GM19455 (cell line): Measurements from ENCODE around the gene ABI3.
"Not testable (repeated sequence)": the region's sequence is repeated elsewhere in the genome, so short reads cannot be mapped to it uniquely, and the experiment has no call there.

Experiments used
- ATAC-seq: cut with Tn5 transposase; IDR thresholded peaks from one replicate; pipeline ENCODE4 v1.9.1; 2021; ENCODE audit not compliant: unreplicated experiment

ABI3 gene, protein sequence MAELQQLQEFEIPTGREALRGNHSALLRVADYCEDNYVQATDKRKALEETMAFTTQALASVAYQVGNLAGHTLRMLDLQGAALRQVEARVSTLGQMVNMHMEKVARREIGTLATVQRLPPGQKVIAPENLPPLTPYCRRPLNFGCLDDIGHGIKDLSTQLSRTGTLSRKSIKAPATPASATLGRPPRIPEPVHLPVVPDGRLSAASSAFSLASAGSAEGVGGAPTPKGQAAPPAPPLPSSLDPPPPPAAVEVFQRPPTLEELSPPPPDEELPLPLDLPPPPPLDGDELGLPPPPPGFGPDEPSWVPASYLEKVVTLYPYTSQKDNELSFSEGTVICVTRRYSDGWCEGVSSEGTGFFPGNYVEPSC

DNA sequence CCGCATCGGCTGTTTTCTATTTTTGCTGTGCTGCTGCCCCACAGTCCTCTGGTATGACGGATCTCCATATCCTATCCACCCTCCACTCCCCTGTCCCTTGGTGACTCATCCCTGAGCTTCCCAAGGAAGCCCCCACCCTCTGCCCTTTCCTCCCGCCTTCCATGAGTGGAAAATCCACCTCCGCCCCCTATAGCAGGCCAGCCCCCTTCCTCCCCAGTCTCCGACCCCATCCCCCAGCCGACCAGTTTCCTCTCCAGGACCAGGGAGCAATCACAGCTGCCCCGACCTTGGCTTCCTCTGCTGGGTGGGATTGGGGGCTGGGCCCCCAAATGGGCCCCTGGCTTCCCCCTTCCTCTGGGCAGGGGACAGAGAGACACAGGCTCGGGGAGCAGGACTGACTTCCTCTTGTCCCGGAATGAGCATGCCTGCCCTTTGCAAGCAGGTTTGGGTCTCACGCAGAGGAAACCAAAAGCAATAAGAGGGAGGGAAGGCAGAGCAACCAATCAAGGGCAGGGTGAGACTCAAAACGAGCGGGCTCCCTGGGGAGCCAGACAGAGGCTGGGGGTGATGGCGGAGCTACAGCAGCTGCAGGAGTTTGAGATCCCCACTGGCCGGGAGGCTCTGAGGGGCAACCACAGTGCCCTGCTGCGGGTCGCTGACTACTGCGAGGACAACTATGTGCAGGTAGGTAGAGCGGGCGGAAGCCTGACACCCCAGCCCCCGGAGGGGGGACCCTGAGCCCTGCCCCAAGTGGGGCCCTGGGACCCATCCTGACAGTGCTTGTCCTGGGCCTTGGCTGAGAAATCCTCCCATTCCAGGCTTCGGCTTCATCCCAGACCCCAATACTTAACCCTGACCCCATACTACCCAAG lies at the start of gene ABI3, which contains the start of gene GNGT2:
Gene ABI3 (plus strand): TSS at position 550 of the 872 bp plus-strand sequence. CDS start 18 bp downstream, at position 568.
Gene GNGT2 (minus strand): TSS at position 417 of the 872 bp plus-strand sequence. CDS start 3,152 bp downstream, outside the sequence.
- ATAC-seq: peak; percentile 68

DNA sequence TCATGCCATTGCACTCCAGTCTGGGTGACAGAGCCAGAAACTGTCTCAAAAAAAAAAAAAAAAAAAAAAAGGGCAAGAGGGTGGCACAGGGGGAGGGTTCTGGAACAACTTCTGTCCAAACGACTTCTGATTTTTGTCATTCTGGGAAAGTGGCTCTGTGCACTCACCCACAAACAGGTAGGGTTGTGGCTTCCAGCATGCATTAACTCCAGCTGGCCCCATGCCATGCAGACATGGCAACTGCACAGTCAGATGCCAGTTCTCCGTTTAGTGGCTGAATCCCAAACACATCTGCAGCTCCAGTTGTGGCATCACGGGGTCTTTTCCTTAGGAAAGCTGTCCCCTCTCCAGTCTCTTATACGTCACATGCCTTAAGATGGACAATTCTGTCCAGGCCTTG lies 47.6 kb upstream of the ABI3 start:
- ATAC-seq: no peak

DNA sequence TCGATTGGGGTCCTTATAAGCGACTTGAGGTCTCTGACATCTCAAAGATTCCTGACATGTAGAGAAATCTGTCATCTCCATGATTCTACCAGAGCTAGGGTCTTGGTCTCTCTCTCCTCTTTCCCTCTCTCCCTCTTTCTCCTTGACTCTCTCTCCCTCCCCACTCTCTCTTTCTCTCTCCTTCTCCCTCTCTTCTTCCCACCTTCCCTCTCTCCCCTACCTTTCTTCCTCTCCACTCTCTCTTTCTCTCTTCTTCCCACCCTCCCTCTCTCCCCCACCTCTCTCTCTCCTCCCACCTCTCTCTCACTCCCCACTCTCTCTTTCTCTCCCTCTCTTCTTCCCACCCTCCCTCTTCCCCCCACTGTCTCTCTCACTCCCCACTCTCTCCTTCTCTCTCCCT lies 45.4 kb upstream of the ABI3 start:
- ATAC-seq: no peak

DNA sequence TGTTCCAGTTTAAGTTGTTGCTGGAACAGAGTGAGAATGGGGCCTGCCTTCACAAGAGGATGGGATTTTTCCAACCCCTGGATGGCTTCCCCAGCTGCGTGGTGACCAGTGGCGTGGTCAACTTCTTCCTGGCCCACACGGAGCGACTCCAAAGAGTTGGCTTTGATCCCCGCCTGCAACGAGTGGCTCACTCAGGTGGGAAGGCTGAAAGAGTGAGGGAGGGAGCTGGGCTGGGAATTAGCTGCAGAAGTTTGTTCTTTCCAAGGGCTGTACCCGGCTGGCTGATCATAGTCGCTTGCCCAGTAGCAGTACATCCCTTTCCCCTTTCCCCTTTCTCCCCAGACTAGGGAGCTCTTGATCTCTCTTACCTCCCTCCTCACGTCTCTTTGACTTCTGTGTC lies 41.8 kb upstream of the ABI3 start:
- no peak for ATAC-seq

DNA sequence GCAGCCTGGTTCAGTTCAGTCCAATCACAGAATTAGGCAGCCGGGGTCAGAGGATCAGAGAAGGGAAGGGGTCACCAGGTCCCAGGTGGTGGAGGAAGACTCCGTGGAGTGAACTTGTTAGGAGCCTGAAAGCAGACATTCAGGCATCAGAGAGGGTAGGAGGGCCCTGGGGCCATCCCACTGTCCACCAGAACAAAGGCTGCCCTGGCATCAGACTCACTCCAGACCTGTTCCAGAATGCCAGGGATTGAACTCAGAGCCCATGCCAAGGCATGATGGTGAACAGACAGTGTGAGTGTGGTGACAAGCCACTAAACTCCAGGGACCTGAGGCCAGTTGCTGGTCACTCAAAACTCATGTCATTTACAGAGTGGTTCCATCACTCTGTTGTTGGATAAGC lies 40.3 kb upstream of the ABI3 start:
- ATAC-seq: no peak

DNA sequence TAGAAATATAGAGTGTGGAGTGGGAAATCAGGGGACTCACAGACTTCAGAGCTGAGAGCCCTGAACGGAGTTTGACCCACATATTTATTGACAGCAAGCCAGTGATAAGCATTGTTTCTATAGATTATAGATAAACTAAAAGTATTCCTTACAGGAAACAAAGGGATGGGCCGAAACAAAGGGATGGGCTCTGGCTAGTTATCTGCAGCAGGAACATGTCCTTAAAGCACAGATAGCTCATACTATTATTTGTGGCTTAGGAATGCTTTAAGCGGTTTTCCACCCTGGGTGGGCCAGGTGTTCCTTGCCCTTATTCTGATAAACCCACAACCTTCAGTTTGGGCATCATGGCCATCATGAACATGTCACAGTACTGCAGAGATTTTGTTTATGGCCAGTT lies 39.8 kb upstream of the ABI3 start:
- ATAC-seq: not testable (repeated sequence)

DNA sequence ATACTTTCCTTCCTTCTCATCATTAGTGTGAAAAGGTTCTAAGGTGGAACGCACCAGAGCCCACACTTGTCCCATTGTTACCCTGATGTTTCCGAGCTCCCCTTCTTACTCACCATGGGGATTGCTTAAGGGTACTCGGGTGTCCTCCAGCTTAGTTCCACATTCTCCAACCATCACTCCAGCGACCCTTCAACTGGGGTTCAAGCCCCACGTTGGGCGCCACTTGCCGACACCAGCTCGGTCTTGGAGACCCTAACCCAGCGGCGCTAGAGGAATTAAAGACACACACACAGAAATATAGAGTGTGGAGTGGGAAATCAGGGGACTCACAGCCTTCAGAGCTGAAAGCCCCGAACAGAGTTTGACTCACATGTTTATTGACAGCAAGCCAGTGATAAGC lies 34.5 kb upstream of the ABI3 start:
- not testable (repeated sequence) for ATAC-seq

DNA sequence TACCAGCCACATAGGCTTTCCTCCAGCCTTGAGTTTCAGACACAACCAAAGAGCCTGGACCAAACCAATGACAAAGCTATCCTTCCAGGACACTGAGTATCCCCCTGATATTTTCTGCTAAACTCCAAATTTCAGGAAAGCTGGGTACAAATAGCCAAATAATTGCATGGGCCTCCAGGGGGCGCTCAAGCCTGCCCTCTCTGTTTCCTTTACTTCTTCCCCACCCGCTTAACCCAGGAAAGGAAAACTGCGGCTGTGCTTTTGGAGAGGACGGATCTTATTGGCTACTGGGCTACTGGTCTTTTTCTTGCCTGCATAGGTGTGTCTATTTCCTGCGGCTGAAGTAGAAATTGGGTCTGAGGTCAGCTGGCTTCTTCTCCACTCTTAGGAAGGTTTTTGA lies 30.2 kb upstream of the ABI3 start:
- no peak for ATAC-seq

DNA sequence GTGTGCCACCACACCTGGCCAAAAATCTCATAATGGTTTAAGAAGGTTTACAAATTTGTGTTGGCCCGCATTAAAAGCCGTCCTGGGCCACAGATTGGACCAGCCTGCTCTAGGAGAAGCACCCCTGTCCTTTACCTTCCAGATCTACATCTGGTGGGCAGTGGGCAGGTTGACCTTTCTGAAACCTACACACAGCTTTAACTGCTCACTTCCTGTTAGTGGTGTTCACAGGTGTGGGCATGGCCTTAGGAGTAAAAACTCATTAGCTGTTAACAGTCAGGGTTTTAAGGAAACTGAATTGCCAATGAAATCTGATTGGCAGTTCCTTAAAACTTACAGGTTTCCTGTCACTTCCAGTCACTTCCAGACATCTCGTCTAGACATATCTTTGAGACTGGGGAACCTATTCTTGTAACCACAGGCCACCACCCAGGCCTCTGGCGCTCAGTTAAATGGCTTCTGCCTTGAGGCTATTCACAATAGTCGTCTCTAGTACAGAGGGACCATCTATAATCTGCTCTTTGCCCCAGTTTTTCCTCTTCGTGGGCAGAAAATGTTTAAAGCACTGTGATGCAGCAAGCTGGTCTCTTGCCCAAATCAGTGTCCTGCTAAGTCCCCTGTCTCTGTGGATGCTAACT lies 29.4 kb upstream of the ABI3 start:
- ATAC-seq: no peak

DNA sequence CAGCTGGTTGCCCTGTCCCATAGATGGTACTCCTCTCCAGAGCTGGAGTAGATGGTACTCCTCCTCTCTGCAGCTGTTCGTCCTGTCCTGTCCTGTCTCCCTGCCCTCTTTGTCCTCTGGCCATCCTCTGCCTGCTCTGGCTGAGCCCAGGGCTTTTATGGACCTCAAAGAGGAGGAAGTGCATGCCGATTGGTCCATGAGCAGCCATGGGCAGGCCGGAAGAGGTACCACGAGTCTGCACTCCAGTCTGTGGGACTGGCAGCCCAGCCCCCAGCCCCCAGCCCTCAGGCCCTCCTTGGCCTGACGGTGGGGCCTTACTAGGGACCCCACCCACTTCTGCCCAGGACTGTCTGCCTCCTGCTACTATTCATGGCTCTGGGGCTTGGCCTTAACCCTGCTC lies 27.2 kb upstream of the ABI3 start:
- ATAC-seq: no peak

DNA sequence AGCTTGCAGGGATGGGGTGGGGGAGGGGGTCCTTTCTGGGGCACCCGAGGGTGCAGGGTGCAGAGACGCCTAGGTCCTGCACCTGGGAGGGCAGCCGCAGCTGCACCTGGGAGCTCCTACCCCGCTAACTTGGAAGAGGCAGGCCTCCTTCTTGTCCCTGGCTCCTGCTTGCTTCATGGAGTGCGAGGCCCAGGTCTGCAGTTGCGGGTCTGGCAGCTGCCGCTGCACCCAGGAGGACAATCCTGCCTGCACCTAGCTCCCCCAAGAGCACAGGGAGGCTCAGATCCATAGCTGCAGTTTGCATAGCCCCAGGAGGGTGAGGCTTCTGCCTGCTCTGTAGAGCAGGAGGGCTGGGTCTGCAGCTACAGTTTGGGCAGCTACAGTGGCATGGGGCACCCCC lies 26.7 kb upstream of the ABI3 start:
- ATAC-seq: no peak

DNA sequence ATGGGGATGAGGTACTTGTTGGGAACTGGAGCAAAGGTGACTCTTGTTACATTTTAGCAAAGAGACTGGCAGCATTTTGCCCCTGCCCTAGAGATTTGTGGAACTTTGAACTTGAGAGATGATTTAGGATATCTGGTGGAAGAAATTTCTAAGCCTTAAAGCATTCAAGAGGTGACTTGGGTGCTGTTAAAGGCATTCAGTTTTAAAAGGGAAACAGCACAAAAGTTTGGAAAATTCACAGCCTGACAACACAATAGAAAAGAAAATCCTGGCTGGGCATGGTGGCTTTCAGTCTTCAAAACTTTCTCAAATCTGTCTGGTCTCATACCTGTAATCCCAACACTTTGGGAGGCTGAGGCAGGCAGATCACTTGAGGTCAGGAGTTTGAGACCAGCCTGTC lies 26.0 kb upstream of the ABI3 start:
- ATAC-seq: not testable (repeated sequence)

DNA sequence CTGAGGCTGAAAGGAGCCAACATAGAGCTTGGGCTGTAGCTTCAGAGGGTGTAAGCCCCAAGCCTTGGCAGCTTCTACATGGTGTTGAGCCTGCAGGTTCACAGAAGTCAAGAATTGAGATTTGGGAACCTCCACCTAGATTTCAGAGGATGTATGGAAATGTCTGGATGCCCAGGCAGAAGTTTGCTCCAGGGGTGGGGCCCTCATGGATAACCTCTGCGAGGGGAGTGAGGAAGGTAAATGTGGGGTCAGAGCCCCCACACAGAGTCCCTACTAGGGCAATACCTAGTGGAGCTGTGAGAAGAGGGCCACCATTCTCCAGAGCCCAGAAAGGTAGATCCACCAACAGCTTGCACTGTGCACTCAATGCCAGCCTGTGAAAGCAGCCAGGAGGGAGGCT lies 25.1 kb upstream of the ABI3 start:
- ATAC-seq: not testable (repeated sequence)

DNA sequence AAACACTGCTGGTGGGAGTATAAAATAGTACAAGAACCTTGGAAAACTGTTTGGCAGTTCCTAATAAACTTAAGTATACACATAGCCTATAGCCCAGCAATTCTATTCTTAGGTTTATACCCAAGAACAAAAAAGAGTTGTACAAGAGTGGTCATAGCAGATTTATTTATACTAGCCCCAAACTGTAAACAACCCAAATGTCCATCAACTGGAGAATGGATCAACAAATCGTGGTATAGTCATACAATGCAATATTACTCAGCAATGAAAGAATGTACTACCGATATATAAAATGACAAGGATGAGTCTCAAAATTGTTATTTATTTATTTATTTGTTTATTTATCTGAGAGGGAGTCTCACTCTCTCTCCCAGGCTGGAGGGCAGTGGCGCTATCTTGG lies 23.2 kb upstream of the ABI3 start:
- ATAC-seq: no peak

DNA sequence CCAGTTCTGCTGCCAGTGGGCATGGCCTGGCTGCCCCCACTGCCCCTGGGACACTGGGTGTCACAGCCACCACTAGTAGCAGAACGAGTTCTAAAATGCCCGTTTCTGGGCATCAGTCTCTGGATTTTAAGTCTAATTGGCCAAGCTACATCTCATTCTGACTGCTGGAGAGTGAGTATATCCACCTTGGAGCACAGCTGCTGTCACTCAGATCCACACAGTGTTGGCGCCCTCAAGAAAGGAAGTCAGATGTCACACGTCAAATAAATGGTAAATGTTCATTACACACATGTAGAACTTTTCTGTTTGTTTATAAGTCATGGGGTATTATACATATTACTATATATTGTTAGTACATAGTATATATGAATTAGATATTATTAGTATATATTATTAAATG lies 19.6 kb upstream of the ABI3 start:
- no peak for ATAC-seq

DNA sequence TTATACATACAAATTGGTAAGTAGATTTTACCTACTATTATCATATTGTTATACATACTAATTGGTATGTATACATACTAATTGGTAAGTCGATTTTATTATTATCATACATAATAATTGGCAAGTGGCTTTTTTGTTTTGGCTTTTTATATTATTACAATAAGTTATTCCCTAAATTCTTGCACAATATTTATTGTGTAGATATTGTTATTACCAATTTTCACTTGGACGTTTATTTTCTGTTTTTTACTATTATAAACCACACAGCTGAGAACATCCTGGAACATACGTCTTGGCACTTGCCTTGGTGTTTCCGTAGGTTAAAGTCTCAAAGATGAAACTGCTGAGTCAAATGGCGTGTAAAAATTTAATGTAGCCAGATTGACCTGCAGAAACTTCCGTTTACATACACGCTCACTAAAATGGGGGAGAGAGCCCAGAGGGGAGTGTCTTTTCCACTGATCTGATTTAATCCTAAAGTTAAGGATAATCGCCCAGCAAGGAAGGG lies 19.0 kb upstream of the ABI3 start:
- no peak for ATAC-seq

DNA sequence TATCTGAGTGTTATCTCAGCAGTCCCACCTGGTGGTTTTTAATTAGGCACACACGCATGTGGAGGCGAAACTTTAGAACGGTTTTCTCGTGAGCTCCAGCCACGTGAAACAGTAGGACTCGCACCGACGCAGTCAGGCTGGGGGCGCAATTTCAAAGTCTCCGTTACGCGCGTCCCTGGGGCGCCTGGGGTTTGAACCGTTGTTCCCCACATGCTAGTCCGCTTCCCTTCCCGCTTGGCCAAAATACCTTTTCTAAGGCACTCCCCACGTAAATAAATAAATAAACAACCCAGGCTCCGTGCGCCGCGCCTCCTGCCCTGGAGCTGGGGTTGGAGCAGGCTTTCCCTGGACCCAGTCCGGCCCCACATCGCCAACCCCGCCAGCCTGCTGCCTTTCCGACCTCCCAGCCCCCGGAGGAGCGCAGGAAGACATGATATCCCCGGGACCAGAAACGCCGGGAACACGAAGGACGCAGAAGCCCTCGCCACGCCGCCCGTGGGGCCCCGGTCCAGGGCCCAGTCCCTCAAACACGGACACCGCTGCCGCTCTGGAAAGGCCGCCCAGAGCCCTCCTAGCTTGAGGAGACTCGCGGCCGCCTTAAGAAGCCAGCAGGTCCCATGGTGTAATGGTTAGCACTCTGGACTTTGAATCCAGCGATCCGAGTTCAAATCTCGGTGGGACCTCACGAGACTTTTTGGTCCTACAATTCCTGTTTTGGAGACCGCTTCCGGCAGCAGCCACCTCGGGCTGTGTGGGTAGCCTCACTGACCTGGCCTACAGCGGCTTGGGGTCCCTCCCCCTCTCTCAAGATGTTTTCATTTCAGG lies 18.4 kb upstream of the ABI3 start:
- peak; percentile 47 for ATAC-seq

DNA sequence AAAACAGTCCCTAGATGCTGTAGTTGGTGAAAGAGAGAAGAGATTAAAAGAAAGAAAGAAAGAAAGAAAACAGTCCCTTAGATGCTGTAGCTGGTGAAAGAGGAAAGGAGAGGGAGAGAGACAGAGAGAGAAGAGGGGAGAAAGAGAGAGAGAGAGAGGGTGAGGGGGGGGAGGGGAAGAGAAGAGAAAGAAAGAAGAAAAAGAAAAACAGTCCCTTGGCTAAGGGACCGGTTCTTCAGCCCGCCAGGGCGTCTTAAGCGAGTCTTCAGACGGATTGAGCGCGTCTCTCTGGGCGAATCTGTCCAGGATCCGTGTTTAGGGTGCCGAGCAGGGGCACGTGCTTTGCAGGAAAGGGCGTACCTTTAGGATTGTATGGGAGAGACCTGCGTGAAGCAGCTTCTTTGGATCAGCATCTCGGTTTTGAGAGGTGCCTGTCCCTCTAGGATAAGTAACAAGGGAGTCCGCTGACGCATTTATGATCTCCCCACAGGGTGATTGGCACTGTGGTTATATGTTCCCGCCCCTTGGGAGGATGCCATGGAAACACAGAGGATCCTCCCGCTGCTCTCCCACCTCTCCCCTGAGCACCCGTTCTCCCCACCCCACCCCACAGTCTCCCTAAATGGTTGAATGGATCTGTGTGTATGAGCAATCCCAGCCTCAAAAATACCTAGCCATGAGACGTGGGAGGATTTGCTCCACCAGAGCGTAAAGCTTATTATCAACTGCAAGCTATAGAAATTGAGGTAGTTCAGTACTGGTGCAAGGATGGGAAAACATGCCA lies 16.8 kb upstream of the ABI3 start:
- ATAC-seq: no peak

DNA sequence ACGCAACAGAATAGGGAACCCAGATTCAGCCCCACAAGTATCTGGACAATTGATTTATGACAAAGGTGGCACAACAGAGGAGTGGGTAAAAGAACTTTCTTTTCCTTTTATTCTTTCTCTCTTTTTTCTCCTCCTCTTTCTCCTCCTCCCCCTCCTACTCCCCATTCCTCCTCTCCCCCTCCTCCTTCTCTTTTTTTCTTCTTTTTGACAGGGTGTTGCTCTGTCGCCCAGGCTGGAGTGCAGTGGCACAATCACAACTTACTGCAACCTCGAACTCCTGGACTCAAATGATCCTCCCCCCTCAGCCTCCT lies 16.3 kb upstream of the ABI3 start:
- no peak for ATAC-seq

DNA sequence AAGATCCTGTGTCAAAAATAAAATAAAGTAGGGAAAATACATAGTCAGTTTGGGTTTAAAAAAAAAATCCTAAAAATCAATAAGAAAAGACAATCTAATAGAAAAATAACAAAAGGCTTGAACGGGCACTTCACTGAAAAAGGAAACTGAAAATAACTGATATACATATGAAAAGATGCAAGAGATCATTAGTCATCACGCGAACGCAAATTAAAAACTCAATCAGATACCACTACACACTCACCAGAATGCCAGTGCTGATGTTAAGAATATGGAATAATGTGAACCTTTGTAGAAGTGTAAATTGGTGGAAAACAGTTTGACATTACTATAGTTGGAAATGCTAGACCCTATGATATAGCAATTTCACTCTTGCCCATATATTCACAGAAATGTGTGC lies 14.8 kb upstream of the ABI3 start:
- ATAC-seq: no peak
